ENCODE results near the gene RAB7A.

Gene RAB7A

DNA sequence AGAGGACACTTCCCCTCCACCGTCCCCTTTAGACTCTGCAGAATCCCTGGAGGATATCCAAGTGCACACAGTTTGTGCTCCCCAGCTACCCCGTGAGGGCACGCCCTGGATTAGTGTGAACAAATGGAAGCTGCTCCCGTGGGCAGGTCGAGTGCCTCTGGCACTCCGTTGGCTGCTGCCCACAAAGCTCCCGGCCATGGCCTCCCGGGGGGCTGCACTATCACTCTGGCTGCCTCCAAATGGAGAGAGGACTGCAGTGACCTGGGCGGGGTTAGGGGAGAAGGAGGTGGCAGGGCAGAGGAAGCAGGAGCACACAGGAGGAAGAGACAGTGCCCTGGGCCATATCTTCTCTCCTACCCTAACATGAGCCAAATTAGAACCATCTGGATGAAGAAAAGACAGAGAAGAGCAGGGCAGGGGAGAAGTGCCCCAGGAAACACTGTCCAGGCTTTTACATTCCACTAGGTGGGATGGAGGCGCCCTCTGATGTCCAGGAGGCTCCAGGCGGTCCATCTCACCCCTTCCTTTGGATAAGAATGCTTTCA is 124.0 kb downstream of the RAB7A start:
- no peak for DNase-seq (ENCODE audit: low spot score)

DNA sequence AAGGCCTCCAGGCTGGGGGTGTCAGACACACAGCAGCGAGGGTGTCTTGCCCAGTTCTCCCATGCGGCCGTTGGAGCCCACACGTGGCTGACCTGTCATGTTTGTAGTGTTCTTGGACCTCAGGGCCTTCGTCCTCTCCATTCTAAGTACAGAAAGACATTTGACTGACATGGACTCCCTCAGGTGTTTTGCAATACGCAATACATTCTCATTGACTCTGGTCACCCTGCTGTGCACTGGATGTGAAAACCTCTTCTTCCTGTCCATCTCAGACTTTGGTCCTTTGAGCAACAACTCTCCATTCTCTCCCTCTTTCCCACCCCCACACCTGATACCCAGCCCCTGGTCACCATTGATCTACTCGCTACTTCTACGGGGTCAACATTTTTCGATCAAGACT is 124.6 kb downstream of the RAB7A start:
- no peak for DNase-seq (ENCODE audit: low spot score)

DNA sequence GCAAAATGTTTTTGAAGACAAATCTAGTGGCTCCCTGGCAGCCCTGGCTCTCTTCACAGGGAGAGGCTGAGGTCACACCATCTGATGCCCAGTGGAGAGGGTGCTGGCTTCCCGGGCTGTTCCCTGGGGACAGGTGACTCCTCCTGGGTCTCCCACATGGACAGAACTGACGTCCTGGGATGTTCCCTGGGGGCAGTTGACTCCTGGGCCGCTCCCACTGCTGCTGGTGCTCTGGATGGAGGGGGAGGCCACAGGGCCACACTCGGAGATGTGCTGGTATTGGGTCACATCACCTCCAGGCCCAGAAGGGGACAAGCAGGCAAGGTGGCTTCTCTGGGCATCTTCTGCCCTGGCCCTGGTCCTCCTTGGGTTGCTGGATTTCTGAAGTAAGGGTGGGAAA is 125.6 kb downstream of the RAB7A start:
- no peak for DNase-seq (ENCODE audit: low spot score)

DNA sequence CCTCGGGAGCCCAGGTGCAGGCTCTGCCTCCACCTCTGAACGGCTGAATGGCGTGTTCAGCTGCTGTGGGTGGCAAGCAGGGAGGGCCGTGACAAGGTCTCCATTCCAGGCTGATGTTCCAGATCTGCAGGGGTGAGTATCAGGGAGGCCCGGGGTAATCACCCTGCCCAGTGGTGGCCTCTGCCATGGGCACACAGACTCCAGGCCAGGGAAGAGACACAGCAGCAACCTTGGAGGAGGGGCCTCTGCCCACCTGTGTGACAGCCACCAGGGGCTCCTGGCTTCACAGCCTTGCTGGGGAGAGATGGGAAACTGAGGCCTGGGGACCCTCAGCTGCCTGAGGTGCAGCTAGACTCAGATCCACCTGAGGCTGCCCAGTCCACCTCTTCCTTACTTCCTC is 127.8 kb downstream of the RAB7A start:
- no peak for DNase-seq (ENCODE audit: low spot score)

DNA sequence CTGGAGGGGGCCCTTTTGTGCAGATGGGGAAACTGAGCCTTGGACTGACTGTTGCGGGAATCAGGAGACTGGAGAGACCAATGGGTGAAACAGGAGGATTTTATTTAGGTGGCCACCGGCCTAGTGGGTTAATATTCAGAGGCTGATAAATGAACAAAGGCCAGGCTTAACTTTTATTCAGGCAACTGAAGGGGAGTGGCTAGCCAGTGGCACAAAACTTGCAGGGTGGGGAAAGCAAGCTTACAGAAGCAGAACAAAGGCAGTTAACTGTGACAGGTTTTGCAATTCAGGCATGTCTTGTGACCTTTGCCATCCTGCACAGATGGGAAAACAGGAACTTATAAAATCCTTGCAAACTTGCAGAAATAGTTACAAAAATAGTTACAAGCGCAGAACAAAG is 128.5 kb downstream of the RAB7A start:
- no peak for DNase-seq (ENCODE audit: low spot score)

DNA sequence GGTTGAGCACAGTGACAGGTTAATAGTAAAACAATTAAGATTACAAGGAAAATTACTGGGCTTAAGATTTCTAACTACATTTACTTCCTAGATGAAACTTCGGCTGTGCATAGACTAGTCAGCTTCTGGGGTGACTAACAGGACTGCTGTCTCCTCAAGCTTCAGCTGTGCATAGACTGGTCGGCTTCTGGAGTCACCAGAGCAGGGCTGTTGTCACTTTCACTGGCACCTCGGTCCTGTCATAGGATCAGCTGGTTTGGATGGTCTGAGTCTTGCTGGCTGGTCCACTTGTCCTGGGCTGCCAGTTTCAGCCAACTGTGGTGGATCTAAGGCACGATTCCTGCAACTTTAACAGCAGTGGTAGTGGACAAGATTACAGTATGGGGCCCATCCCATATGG is 129.6 kb downstream of the RAB7A start:
- DNase-seq (ENCODE audit: low spot score) = no peak

DNA sequence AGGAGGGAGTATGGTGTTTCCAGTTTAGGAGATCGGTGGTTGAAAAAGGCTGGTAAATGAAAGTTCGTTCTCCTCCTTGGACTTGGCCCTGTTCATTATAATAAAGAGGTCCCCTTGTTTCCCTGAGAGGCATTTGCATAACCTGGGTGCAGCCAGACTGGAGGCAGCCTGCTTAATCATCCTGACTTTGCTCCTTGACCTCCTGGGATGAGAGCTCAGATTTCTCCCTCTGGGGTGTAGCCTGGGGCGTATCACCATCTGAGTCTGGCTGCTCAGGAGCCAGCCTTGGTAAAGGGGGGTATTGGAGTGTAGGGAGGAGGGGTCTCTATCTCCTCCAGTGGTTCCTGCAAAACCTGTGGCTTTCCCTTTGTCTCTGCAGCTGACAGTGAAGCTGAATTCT is 132.2 kb downstream of the RAB7A start:
- DNase-seq (ENCODE audit: low spot score) = no peak

DNA sequence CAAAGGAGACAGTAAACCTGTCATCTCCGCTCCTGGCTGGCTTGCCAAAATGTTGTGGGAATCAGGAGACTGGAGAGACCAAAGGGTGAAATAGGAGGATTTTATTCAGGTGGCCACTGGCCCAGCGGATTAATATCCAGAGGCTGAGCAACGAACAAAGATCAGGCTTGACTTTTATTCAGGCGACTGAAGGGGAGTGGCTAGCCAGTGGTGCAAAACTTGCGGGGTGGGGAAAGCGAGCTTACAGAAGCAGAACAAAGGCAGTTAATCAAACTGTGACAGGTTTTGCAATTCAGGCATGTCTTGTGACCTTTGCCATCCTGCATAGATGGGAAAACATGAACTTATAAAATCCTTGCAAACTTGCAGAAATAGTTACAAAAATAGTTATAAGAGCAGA is 133.6 kb downstream of the RAB7A start:
- DNase-seq (ENCODE audit: low spot score) = no peak

DNA sequence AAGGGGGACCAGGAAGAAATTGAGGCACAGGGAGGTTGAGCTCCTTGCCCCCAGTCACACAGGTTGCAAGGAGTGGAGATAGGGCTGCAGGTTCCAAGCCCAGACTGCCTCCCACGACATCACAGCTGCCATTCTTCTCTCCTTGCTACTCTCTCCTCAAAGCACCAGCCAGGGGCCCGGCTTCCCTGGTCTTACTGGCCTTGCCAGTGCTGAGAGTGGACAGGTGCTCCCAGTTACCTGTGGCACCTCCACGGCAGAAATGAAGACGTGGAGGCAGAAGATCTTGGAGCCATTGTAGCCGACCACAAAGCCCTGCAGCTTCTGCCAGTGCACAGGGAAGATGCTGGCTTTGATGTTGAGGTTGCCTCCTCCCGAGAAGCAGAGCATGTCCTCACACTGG is 135.5 kb downstream of the RAB7A start:
- no peak for DNase-seq (ENCODE audit: low spot score)

DNA sequence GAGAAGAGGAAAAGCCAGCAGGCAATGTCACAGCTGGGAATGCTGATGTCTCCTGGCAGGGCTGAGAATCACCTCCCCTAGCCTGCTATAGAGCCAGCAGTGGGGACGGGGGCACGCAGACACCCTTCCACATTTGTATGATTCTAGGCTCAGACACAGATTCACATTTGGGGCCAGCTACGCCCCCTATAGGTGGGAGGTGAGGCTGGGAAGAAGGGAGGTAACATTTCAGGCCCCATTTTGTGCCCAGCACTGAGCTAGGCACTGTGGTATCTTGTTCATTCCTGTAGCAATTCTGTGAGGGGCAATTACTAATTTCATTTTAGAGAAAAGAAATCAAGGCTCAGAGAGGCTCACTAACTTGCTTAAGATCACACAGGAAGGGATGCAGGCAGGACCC is 137.6 kb downstream of the RAB7A start:
- DNase-seq (ENCODE audit: low spot score) = no peak

Data from hematopoietic multipotent progenitor cell treated with erythropoietin and hydrocortisone succinate and interleukin-3 and kit ligand, for 15 days (in vitro differentiated cells).